Measurements from ENCODE around the gene ATPAF1.

The ATPAF1 gene, protein sequence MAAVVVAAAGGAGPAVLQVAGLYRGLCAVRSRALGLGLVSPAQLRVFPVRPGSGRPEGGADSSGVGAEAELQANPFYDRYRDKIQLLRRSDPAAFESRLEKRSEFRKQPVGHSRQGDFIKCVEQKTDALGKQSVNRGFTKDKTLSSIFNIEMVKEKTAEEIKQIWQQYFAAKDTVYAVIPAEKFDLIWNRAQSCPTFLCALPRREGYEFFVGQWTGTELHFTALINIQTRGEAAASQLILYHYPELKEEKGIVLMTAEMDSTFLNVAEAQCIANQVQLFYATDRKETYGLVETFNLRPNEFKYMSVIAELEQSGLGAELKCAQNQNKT

DNA sequence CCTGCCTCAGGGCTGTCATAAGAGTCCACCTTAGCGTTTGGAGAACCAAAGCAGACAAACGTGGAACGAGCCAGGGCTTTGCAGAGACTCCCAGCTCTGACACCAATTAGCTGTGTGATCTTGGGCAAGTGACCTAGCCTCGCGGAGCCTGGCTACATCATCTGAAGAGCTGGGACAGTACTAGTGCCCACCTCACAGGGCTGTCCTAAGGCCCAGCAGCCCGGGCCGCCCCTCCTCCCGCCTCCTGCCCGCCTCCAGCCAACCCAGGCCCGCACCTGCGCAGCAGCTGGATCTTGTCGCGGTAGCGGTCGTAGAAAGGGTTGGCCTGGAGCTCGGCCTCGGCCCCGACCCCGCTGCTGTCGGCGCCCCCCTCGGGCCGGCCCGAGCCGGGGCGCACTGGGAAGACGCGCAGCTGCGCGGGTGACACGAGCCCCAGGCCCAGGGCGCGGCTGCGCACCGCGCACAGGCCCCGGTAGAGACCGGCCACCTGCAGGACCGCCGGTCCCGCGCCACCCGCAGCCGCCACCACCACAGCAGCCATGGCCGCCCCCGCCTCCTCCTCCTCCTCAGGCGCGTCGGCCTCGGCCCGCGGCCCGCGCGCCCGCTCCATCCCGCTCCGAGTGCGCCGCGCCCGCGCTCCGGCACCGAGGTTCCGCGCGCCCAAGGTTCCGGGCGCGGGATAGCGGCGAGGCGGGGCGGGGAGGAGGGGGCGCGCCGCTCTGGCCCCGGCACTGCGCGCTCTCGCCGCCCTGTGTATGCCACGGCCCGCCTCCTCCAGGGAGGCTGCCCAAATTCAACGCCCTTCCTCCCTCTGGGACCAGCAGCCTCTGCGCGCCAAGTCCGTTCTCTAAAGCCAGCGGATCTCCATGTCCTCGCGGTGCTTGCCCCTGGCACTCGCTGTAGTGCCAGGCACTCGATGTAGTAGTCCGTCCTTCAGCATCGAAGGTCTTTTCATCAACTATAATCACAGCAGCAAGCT is at the start of gene ATPAF1:
Gene ATPAF1, minus strand, starts transcription at position 583 of the 979 bp plus-strand sequence. Its CDS starts 42 bp downstream, at position 541.
- Histone ChIP-seq H3K9ac (ENCODE audit: low read depth, low read length, poor library complexity, severe bottlenecking) (no peak within 1 kb of the TSS), H2AFZ (ENCODE audit: low read length) (no peak within 1 kb of the TSS), H4K20me1 (ENCODE audit: insufficient read depth, low read length, poor library complexity, severe bottlenecking) (no peaks in the 10 kb centered on the region), H3K36me3 (ENCODE audit: insufficient read depth, low read length) (peaks cover 8% of the 10 kb centered on the region; the same call in 1 of the 2 replicates), H3K4me1 (ENCODE audit: insufficient read depth, low read length, poor library complexity, severe bottlenecking) (no peaks in the 10 kb centered on the region), H3K9me2 (replicated peaks; ENCODE audit: low read depth, low read length) (no peaks in the 10 kb centered on the region), H3K27me3 (ENCODE audit: insufficient read depth, low read length, poor library complexity, severe bottlenecking) (no peaks in the 10 kb centered on the region), H3F3A (ENCODE audit: low read depth) (no peaks in the 10 kb centered on the region; the same call in 1 of the 2 replicates), H3K4me2 (ENCODE audit: low read depth, low read length, poor library complexity, severe bottlenecking) (no peak within 1 kb of the TSS), H3K79me2 (ENCODE audit: insufficient read depth, low read length) (no peaks in the 10 kb centered on the region), H3K4me3 (ENCODE audit: low read length, poor library complexity, severe bottlenecking) (no peak within 1 kb of the TSS), H3K9me3 (ENCODE audit: insufficient read depth, low read depth, low read length) (no peaks in the 10 kb centered on the region)
- no peak for TF ChIP-seq EZH2phosphoT487 (IDR thresholded peaks at IDR 0.05; ENCODE audit: borderline replicate concordance)
- TF ChIP-seq, protein P1, sequence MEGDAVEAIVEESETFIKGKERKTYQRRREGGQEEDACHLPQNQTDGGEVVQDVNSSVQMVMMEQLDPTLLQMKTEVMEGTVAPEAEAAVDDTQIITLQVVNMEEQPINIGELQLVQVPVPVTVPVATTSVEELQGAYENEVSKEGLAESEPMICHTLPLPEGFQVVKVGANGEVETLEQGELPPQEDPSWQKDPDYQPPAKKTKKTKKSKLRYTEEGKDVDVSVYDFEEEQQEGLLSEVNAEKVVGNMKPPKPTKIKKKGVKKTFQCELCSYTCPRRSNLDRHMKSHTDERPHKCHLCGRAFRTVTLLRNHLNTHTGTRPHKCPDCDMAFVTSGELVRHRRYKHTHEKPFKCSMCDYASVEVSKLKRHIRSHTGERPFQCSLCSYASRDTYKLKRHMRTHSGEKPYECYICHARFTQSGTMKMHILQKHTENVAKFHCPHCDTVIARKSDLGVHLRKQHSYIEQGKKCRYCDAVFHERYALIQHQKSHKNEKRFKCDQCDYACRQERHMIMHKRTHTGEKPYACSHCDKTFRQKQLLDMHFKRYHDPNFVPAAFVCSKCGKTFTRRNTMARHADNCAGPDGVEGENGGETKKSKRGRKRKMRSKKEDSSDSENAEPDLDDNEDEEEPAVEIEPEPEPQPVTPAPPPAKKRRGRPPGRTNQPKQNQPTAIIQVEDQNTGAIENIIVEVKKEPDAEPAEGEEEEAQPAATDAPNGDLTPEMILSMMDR (conservative IDR thresholded peaks at IDR 0.05; ENCODE audit: low read length), result no peak

DNA sequence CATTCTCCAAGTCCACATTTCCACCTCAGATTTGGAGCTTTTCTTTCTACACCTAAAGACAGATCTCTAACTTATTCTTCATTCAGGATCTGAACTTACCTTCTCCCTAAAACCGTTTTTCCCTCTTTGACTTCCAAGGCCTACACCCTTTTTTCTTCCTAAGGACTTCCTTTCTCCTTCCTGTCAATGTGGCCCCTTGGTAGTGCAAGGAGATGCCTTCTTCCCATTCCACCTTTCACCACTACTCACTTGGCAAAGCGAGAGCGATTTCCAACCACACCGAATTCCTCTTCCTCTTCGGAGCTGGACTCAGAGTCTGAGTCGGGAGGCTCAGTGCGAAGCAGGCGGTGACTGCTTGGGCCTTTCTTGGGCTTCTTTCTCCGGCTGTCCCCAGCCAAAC is 49.5 kb upstream of the ATPAF1 start:
- TF ChIP-seq, protein P1 (conservative IDR thresholded peaks at IDR 0.05; ENCODE audit: low read length), result no peak
- no peak for TF ChIP-seq EZH2phosphoT487 (IDR thresholded peaks at IDR 0.05; ENCODE audit: borderline replicate concordance)
- peak overlapping the region; percentile 94 for H3K4me2 ChIP-seq (ENCODE audit: low read depth, low read length, poor library complexity, severe bottlenecking)
- no peaks in the 10 kb centered on the region for H3K9me3 ChIP-seq (ENCODE audit: insufficient read depth, low read depth, low read length)
- no peaks in the 10 kb centered on the region for H3F3A ChIP-seq (ENCODE audit: low read depth)
- peaks cover 20% of the 10 kb centered on the region; the same call in 1 of the 2 replicates for H3K36me3 ChIP-seq (ENCODE audit: insufficient read depth, low read length)
- peak overlapping the region; percentile 89 for H3K9ac ChIP-seq (ENCODE audit: low read depth, low read length, poor library complexity, severe bottlenecking)
- no peak overlapping the region for H2AFZ ChIP-seq (ENCODE audit: low read length)
- peaks cover 63% of the 10 kb centered on the region for H3K79me2 ChIP-seq (ENCODE audit: insufficient read depth, low read length)
- peak overlapping the region; percentile 94 for H3K4me3 ChIP-seq (ENCODE audit: low read length, poor library complexity, severe bottlenecking)
- H3K9me2 ChIP-seq (replicated peaks; ENCODE audit: low read depth, low read length), result no peaks in the 10 kb centered on the region
- peaks cover 60% of the 10 kb centered on the region for H3K4me1 ChIP-seq (ENCODE audit: insufficient read depth, low read length, poor library complexity, severe bottlenecking)
- no peaks in the 10 kb centered on the region for H3K27me3 ChIP-seq (ENCODE audit: insufficient read depth, low read length, poor library complexity, severe bottlenecking)
- peaks cover 41% of the 10 kb centered on the region for H4K20me1 ChIP-seq (ENCODE audit: insufficient read depth, low read length, poor library complexity, severe bottlenecking)

DNA sequence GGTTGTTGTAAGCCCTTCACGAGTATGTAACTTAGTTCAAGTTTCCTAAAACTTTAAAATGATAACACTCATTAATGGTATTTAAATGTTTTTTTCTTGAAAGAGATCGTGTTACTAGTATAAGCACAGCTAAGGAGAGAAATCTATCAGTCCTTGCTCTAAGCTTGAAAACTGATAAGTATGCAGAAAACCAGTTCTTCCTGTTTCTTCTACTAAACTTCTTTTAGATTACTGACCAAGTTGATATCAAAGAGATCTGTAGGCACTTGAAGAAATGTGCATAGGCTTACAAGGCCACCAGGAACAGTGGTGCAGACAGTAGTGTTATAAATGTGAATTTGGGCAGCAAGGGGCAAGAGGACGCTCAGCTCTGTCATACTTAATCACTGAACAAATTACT is 46.8 kb upstream of the ATPAF1 start:
- H3K36me3 ChIP-seq (ENCODE audit: insufficient read depth, low read length), result peaks cover 32% of the 10 kb centered on the region; the same call in 1 of the 2 replicates
- H4K20me1 ChIP-seq (ENCODE audit: insufficient read depth, low read length, poor library complexity, severe bottlenecking), result peaks cover 50% of the 10 kb centered on the region
- no peaks in the 10 kb centered on the region for H3F3A ChIP-seq (ENCODE audit: low read depth)
- peak overlapping the region; percentile 94 for H3K4me3 ChIP-seq (ENCODE audit: low read length, poor library complexity, severe bottlenecking)
- TF ChIP-seq EZH2phosphoT487 (IDR thresholded peaks at IDR 0.05; ENCODE audit: borderline replicate concordance), result no peak
- TF ChIP-seq, protein P1 (conservative IDR thresholded peaks at IDR 0.05; ENCODE audit: low read length), result no peak
- H3K4me2 ChIP-seq (ENCODE audit: low read depth, low read length, poor library complexity, severe bottlenecking), result peak overlapping the region; percentile 94
- H2AFZ ChIP-seq (ENCODE audit: low read length), result no peak overlapping the region
- peak overlapping the region; percentile 35 for H3K9ac ChIP-seq (ENCODE audit: low read depth, low read length, poor library complexity, severe bottlenecking)
- no peaks in the 10 kb centered on the region for H3K27me3 ChIP-seq (ENCODE audit: insufficient read depth, low read length, poor library complexity, severe bottlenecking)
- H3K79me2 ChIP-seq (ENCODE audit: insufficient read depth, low read length), result peaks cover 90% of the 10 kb centered on the region
- no peaks in the 10 kb centered on the region for H3K9me2 ChIP-seq (replicated peaks; ENCODE audit: low read depth, low read length)
- peaks cover 80% of the 10 kb centered on the region for H3K4me1 ChIP-seq (ENCODE audit: insufficient read depth, low read length, poor library complexity, severe bottlenecking)
- no peaks in the 10 kb centered on the region for H3K9me3 ChIP-seq (ENCODE audit: insufficient read depth, low read depth, low read length)
